Right cardiac atrium (tissue), 5 donors: ENCODE data around the gene BCAS1. TPM values are rescaled to one million over a fixed set of nuclear protein-coding genes. Genes with fewer than 3 reads are reported as not detected.

ENCODE experiments used
- ATAC-seq, 2 donors: fragments of 200-7000 bp; cut with Tn5 transposase; one replicate each; pipeline versions ENCODE4 v1.8.0 to v1.9.1; 2020; ENCODE audit warnings: moderate library complexity in 2 of 2, mild to moderate bottlenecking in 1 of 2
- DNase-seq, 3 donors: peaks; one replicate each; pipeline ENCODE4 v3.0.0-alpha.2; 2020
- H3K27ac ChIP-seq: one replicate; pipeline ENCODE4 v1.5.1; 2013; ENCODE audit warnings: mild to moderate bottlenecking, low read length, control low read depth, moderate library complexity
- H3K27me3 ChIP-seq: one replicate; pipeline ENCODE4 v1.6.1; 2013; ENCODE audit not compliant: control insufficient read depth, insufficient read depth
- H3K4me1 ChIP-seq: one replicate; pipeline ENCODE4 v1.6.1; 2013; ENCODE audit warnings: low read length; ENCODE audit not compliant: control insufficient read depth, insufficient read depth
- H3K4me3 ChIP-seq: one replicate; pipeline ENCODE4 v1.5.1; 2013; ENCODE audit warnings: low read length, control low read depth
- H3K9me3 ChIP-seq: one replicate; pipeline ENCODE4 v1.6.1; 2013; ENCODE audit warnings: low read length; ENCODE audit not compliant: control insufficient read depth
- WGBS: extraction: QIAGEN DNeasy Blood & Tissue Kit; methylation state at CpG from one replicate; pipeline ENCODE4 v1.1.7; 2013; 5-methylcytosine and 5-hydroxymethylcytosine counted together
- intact Hi-C, 4 donors: fragments of 100-400 bp; cut with DNase I; formaldehyde crosslinking; loops; one replicate each; pipeline versions ENCODE4 v1.11.0 to v1.14.0; 2022 to 2023
- polyA plus RNA-seq: library from polyadenylated mRNA; stranded (reverse); fragments of 200-250 nt; gene quantifications from one replicate; pipeline ENCODE4 v1.2.3, GENCODE V29; 2013
- total RNA-seq, 4 donors: library from RNA; stranded (reverse); fragmentation: NEBNext Ultra II Directional; extraction: Animal tissue kit (Norgen Biotek cat#: 25700); gene quantifications; one replicate each; pipeline ENCODE4 v1.2.1, GENCODE V29; 2021
- donor health status: healthy with polysubstance abuse.
- donor health status: DM: no; HTN: yes; CAD: no.
- donor health status: DM: no; HTN: no; CAD: no.
- donor health status: DM: no; HTN: yes; CAD: no; lungs with severe emphysema.
- donor health status: DM: yes; HTN: yes; CAD: no.

BCAS1 gene
- total and polyA plus RNA-seq, 5 donors, result 0.18 TPM; not detected in 3

DNA sequence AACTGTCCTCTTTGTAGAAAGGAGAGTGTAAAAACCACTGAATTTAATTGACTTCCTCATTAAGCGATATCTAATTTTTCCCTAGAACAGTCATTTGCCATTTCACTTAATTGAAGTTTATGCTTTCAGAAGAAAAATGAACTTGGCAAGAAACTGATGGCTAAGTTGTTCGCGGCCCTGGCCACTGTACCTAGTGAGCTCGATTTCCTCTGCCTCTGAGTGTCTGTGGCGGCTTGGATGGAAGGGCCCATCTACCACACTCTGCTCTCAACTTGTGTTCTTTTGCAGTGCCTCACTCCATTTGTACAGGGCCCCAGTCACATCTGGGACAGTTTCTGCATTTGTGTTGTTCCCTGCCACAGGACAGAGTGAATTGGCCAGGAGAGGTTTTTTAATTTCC, 102.9 kb downstream of the BCAS1 start:
- H3K27me3 ChIP-seq, result no peaks in the 10 kb centered on the region
- intact Hi-C loops, result no loop called here
- H3K4me3 ChIP-seq, result no peak overlapping the region
- no peaks in the 10 kb centered on the region for H3K9me3 ChIP-seq
- no peaks in the 10 kb centered on the region for H3K4me1 ChIP-seq
- ATAC-seq (no peak), DNase-seq (no peak)
- no peak overlapping the region for H3K27ac ChIP-seq
- WGBS, result 96% methylated on average over 5 of the region's 5 CpGs

DNA sequence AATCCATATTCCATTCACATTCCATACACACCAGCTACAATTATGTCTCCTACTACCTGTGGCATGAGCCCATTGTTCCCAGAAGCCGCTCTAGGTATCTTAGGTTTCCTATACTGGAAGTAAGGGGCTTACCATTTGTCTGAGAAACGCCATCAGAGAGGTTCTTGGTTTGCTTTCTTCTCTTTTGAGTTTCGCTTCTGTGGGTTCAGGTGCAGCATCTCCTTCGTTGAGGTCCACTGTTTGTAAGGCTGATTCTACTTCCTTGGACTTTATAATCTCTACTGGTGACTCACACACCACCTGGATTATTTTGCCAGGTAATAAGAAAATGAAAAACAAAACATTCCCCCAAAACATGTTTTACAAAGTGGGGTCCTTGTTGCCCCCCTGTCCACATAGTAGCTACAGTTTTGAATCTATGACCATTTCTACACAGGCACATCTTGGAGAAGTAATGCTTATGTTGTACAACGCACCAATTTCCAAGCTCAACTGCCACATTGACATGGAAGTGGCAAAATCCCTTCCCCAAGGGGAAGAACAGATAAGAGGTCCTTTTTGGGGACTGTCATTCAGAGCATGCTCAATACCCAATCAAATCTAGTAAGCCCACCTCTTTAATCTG, 103.5 kb downstream of the BCAS1 start:
- no peak for ATAC-seq
- WGBS, result 92% methylated on average over 5 of the region's 5 CpGs
- H3K4me1 ChIP-seq, result no peaks in the 10 kb centered on the region
- no peaks in the 10 kb centered on the region for H3K27me3 ChIP-seq
- no peaks in the 10 kb centered on the region for H3K9me3 ChIP-seq
- no peak for DNase-seq
- intact Hi-C loops, result no loop called here
- no peak overlapping the region for H3K4me3 ChIP-seq
- H3K27ac ChIP-seq, result no peak overlapping the region

DNA sequence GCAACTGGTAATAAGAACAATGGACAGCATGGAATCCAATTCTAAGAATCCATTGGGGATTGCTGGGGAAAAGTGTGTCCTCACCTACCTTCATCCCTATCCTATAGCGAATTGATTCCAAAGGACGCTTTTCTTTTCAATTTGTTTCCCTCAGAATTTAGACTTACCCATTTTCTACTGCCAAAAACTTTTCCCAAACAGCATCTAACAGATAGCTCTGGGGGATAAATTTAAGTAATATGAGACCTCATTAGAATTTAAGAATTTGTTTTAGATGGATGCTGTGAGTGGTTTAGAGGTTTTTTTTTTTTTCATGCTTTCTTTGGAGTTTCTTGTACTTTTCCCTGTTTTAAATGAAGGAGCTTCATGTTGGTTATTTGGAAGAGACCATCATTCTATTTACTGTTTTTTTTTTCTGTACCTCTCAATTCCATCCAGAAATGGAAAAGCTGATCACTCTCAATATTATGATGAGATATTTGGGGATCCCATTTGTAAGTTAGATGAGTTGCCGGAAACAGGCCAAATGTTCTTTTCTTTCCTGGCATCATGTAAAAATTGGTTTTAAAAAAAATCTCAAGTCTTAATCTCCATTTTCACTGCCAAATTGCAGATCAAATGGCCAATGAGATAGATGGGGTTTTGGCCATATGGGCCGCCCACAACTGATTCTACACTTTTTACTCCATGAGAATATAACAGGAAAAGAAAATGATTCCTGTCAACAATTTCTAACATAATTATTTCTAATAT, 105.7 kb downstream of the BCAS1 start:
- H3K27ac ChIP-seq, result no peak overlapping the region
- DNase-seq, result no peak
- H3K27me3 ChIP-seq, result no peaks in the 10 kb centered on the region
- WGBS, result 83% methylated on average over 4 of the region's 4 CpGs
- H3K4me3 ChIP-seq, result no peak overlapping the region
- intact Hi-C loops, result no loop called here
- peaks cover 3% of the 10 kb centered on the region for H3K4me1 ChIP-seq
- no peaks in the 10 kb centered on the region for H3K9me3 ChIP-seq
- no peak for ATAC-seq

DNA sequence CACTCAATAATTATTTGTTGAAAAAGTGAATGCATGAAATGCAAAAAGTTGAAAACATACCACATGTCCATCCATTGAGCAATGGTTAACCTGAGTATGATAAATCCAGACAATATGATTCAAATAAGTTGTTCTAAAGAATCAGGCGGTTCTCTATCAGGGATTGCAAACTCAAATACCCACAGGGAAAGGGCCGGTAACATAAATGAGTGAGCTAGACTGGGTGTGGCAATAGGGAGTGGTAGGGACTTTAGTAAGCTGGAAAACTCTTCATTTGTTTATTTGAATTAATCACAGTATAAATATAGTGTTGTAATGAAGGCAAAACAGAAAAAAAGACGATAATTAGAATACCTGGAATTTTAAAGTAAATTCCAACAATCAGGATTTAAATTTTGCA, 106.3 kb downstream of the BCAS1 start:
- H3K27ac ChIP-seq, result no peak overlapping the region
- H3K9me3 ChIP-seq, result no peaks in the 10 kb centered on the region
- intact Hi-C loops, result no loop called here
- no peak for ATAC-seq
- no peak for DNase-seq
- H3K4me3 ChIP-seq, result no peak overlapping the region
- no peaks in the 10 kb centered on the region for H3K27me3 ChIP-seq
- WGBS, result 77% methylated on average over 3 of the region's 3 CpGs
- H3K4me1 ChIP-seq, result peaks cover 3% of the 10 kb centered on the region

DNA sequence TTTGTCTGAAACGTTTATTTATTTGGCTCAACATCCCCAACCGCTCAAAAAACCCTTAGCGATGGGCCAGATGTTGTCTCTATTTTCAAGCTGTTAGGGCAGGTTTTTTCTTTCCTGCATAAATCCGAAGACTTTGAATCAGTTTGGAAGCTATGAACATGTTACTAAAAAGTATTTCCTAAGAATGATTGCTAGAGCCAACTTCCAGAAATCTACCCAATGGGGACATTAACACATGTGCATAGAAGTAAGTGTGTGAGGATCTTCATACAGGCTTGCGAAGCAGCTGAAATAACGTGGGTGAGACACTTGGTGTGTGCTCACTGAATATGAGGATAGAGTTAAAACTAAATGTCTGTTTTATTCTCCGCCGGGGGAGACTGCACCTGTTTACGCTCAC, 106.8 kb downstream of the BCAS1 start:
- H3K27me3 ChIP-seq, result no peaks in the 10 kb centered on the region
- ATAC-seq (no peak), DNase-seq (no peak)
- H3K4me3 ChIP-seq, result no peak overlapping the region
- intact Hi-C loops, result no loop called here
- WGBS, result 82% methylated on average over 9 of the region's 9 CpGs
- no peak overlapping the region for H3K27ac ChIP-seq
- peaks cover 3% of the 10 kb centered on the region for H3K4me1 ChIP-seq
- no peaks in the 10 kb centered on the region for H3K9me3 ChIP-seq

DNA sequence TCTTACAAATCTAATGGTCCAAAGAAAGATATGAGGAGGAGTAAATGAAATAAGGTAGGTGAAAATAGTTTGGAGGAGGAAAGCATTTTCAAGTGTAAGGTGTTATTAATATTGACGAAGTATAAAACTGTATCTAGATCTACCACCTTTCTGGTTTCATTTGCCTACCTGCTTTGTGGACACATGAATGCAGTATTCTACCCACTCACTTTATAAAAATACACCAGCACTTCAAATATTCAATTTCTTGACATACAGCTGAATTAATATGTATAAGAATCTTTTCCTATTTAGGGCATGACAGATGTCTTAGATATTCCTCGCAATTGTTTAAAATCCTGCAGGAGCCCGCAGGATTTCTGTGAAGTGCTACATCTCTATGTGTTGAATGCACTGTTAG, 108.0 kb downstream of the BCAS1 start:
- Histone ChIP-seq H3K9me3 (no peaks in the 10 kb centered on the region), H3K27me3 (no peaks in the 10 kb centered on the region), H3K27ac (no peak overlapping the region), H3K4me1 (peaks cover 6% of the 10 kb centered on the region), H3K4me3 (no peak overlapping the region)
- ATAC-seq, result no peak
- no peak for DNase-seq
- WGBS, result 97% methylated on average over 3 of the region's 3 CpGs
- intact Hi-C loops, result no loop called here

DNA sequence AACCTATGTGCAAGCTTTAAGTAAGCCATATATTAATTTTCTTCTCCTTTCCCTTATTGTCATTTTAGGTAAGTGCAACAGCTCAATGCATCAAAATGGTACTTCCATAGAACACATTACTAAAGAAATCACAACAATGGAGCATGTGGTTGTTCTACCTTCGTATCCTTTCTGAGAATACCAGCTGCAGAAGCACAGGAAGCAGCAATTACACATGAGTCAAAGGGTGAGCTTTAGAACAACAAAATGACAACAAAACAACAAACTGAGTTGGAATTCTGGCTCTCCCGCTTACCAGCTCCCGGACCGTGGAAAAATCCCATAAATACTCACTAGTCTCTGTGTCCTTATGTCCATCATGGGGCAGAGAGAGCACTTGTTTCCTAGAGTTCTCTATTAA, 108.9 kb downstream of the BCAS1 start:
- no peak for DNase-seq
- intact Hi-C loops, result no loop called here
- Histone ChIP-seq H3K4me3 (no peak overlapping the region), H3K27ac (no peak overlapping the region), H3K4me1 (peaks cover 6% of the 10 kb centered on the region), H3K9me3 (no peaks in the 10 kb centered on the region), H3K27me3 (no peaks in the 10 kb centered on the region)
- WGBS, result 62% methylated on average over 4 of the region's 4 CpGs
- ATAC-seq, result no peak

DNA sequence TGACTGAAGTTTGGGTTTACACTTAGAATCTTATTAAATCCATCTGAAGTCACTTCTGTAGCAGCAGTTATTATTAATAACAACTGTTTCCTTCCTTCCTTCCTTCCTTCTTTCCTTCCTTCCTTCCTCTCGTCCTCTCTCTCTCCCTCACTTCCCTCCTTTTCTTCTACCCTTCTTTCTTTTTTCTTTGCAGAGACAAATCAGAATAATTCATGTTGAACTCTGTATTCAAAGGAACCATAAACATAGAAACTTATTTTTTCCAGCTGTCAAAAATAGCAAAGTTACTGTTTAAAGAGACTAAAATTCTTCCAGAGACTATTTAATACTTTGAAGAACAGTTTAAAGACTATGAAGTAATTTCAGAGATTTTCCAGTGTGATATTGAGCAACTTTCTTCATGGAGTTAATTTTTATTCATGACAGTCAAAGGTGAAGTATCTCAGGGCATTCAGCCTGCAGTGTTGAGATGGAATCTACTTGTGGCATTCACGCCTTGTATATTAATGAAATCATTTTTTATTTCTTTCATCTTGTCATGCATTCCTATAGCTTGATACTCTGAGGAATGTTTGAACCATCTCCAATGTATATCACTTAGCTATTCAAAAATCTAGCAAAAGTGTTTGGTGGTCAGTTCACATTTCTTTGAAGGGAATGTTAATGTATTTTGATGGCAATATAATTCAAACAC, 109.7 kb downstream of the BCAS1 start:
- no peak overlapping the region for H3K27ac ChIP-seq
- intact Hi-C loops, result no loop called here
- no peak overlapping the region for H3K4me3 ChIP-seq
- peaks cover 6% of the 10 kb centered on the region for H3K4me1 ChIP-seq
- no peaks in the 10 kb centered on the region for H3K27me3 ChIP-seq
- H3K9me3 ChIP-seq, result no peaks in the 10 kb centered on the region
- DNase-seq, result no peak
- 48% methylated on average over 2 of the region's 2 CpGs for WGBS
- no peak for ATAC-seq

DNA sequence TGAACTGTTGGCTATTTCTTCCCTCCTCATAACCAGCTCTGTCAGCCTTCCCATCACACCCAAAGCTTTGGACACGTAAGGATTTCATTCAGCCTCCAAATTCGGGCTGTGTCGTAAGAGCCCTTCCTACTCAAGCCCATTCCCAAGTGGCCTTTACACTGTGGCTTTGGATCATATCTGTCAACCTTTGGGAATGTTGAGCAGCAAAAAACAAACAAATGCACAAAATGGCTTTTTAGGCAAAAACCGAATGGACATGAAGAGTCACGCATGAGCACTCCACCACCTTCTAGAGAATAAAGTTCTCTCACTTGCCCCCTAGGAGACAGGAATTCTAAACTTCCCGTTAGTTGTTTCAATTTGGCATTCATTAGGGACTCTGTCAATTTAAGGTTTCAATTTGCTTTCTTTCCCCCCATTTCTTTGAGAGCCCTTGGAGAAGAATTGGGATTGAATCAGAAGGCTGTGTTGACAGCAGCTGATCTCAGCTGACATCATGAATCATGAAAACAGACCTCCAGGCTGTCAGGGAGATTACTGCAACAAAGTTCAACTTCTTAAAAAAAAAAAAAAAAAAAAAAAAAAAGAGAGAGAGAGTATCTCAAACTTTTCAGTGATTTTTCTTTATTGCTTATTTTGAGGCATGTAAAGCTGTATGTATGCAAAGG, 110.3 kb downstream of the BCAS1 start:
- Histone ChIP-seq H3K4me1 (peaks cover 6% of the 10 kb centered on the region), H3K27me3 (no peaks in the 10 kb centered on the region), H3K4me3 (no peak overlapping the region), H3K27ac (peak overlapping the region; percentile 35), H3K9me3 (no peaks in the 10 kb centered on the region)
- peak in 2 of 3 donors; percentile 29 to 52 for DNase-seq
- peak; percentile 82 to 86 for ATAC-seq
- 50% methylated on average over 6 of the region's 6 CpGs for WGBS
- intact Hi-C loops, result loop anchor here in 1 of 4 donors (10.0 kb wide), 1 partner anchor 105 kb away; no protein-coding TSS in a partner anchor

DNA sequence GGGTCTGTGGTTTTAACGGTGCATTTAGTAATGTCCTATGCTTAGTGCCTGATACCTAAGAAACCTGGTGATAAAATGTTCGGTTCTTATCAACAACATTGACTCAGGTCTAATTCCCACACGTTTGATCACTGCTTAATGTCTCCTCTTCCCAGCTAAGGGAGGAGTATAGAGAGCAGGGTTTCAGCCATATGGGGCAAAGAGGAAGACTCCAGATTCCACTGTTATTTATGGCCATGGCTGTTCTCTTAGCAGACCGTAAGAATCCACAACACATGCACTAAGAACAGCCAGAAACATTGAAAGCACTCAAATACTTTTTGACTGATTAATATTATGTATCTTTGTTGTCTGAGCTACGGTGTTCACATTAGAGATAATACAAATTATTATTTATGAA, 112.1 kb downstream of the BCAS1 start:
- Histone ChIP-seq H3K27me3 (no peaks in the 10 kb centered on the region), H3K4me1 (peaks cover 6% of the 10 kb centered on the region), H3K9me3 (no peaks in the 10 kb centered on the region), H3K4me3 (no peak overlapping the region), H3K27ac (no peak overlapping the region)
- intact Hi-C loops, result loop anchor here in 1 of 4 donors (10.0 kb wide), 1 partner anchor 107 kb away; no protein-coding TSS in a partner anchor
- DNase-seq (no peak), ATAC-seq (no peak)
- WGBS, result 64% methylated on average over 5 of the region's 5 CpGs
